Type B pancreatic cell (in vitro differentiated cells): ENCODE measurements around the gene BTK. TPM values are rescaled to one million over a fixed set of nuclear protein-coding genes. Genes with fewer than 3 reads are reported as not detected.

ENCODE experiments used
- DNase-seq: peaks from one replicate; pipeline ENCODE4 v3.0.0; 2021; ENCODE audit warnings: mixed read lengths; ENCODE audit not compliant: unreplicated experiment; ENCODE audit errors: extremely low spot score
- H3K27ac Mint-ChIP-seq: 2 replicates; pipeline ENCODE4 v1.8.0; 2021; ENCODE audit warnings: mild to moderate bottlenecking, mixed read lengths
- H3K27me3 Mint-ChIP-seq: 2 replicates; pipeline ENCODE4 v1.8.0; 2021; ENCODE audit warnings: mixed read lengths
- H3K36me3 Mint-ChIP-seq: 2 replicates; pipeline ENCODE4 v1.8.0; 2021; ENCODE audit warnings: mixed read lengths
- H3K4me1 Mint-ChIP-seq: one replicate; pipeline ENCODE4 v1.8.0; 2021; ENCODE audit warnings: mixed read lengths; ENCODE audit not compliant: unreplicated experiment
- H3K4me3 Mint-ChIP-seq: 2 replicates; pipeline ENCODE4 v1.8.0; 2021; ENCODE audit warnings: mild to moderate bottlenecking, mixed read lengths
- H3K9me3 Mint-ChIP-seq: 2 replicates; pipeline ENCODE4 v1.8.0; 2021; ENCODE audit warnings: mixed read lengths
- long read RNA-seq: library from polyadenylated mRNA; unstranded; transcript quantifications from one replicate; pipeline ENCODE4 v2.0.0, GENCODE V29; 2020
- total RNA-seq: library from RNA; stranded (reverse); gene quantifications from 2 replicates; pipeline ENCODE4 v1.2.1, GENCODE V29; 2021; ENCODE audit warnings: low replicate concordance
- TF ChIP-seq, protein P1 (sequence below): fragments of 200-600 bp; sonication (generic); conservative IDR thresholded peaks from 2 replicates; pipeline ENCODE4 v1.5.0; 2021; ENCODE audit warnings: antibody characterized with exemption, mild to moderate bottlenecking

Gene BTK
- 0.34 and 0.38 TPM in 2 replicates for total RNA-seq
- long read RNA-seq, result 0 reads

DNA sequence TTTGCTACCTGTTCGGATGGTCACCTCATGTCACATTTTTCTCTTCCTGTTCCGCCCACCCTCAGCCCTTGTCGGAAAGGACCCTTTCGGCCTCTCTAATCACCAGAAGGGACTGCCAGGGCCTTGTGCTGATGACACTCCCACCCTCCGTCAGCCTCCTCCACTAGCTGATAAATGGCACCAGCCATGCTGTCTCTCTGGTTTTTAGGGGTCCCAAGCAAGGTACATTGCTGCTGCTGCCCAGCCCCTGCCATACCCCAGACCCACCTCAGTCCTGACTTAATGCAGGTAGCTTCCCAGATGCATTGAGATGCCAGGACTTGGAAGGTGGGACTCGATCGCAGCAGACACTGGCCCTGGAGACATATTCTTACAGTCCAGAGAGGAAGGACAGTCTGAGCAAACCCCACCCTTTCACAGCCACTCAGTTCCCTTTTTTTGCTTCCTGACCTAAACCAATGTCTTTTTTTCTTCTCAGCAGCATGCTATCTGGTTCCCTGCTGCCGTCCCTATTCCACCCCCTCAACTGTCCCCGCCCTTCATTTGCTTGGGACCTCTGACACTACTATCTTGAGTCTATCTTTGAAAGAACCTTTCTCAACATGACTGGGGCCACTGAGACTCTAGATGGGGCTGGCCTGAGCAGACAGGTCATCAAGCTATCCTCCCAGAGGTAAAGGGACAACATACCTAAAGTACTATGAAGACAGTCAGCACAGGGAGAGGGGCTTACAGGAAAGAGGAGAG lies at the start of gene BTK:
Gene BTK, minus strand, starts transcription at position 397 of the 747 bp plus-strand sequence. CDS start 10,907 bp downstream, outside the sequence.
- H3K9me3 Mint-ChIP-seq, result no peaks in the 10 kb centered on the region
- no peak for DNase-seq
- H3K4me3 Mint-ChIP-seq, result no peak within 1 kb of the TSS
- TF ChIP-seq, protein P1, sequence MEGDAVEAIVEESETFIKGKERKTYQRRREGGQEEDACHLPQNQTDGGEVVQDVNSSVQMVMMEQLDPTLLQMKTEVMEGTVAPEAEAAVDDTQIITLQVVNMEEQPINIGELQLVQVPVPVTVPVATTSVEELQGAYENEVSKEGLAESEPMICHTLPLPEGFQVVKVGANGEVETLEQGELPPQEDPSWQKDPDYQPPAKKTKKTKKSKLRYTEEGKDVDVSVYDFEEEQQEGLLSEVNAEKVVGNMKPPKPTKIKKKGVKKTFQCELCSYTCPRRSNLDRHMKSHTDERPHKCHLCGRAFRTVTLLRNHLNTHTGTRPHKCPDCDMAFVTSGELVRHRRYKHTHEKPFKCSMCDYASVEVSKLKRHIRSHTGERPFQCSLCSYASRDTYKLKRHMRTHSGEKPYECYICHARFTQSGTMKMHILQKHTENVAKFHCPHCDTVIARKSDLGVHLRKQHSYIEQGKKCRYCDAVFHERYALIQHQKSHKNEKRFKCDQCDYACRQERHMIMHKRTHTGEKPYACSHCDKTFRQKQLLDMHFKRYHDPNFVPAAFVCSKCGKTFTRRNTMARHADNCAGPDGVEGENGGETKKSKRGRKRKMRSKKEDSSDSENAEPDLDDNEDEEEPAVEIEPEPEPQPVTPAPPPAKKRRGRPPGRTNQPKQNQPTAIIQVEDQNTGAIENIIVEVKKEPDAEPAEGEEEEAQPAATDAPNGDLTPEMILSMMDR, result no peak
- H3K36me3 Mint-ChIP-seq, result peaks cover 2% of the 10 kb centered on the region
- H3K27me3 Mint-ChIP-seq, result no peaks in the 10 kb centered on the region
- no peak within 1 kb of the TSS for H3K27ac Mint-ChIP-seq
- no peaks in the 10 kb centered on the region for H3K4me1 Mint-ChIP-seq

DNA sequence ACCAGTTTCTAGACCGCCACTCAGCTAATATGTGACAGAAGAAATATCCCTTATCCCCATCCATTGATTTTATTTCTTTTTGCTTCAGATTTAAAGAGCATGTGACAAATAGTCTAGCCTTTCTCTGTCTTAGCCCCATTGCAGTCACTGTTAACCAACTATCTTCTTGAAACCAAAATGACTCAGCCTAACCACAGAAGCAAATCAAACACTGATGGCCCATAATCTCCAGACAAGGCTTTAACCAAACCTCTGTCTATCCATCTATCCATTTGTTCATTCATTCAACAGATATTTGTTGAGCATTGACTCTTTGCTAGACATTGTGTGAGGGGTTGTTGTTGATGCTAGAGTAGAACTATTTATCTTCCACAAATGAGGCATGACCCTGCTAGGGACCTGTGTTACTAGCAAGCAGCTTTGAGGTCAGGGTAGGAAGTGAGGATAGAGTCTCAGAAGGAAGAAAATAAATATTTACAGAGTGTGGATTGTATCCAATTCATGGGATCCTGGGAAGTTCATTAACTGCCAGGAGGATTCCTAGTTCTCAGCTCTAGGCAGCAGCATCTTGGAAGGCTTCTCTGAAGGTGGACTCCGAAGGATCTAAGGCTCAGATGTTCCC lies 44.6 kb upstream of the BTK start:
- Mint-ChIP-seq H3K4me3 (no peak overlapping the region), H3K4me1 (no peaks in the 10 kb centered on the region), H3K27ac (no peak overlapping the region), H3K9me3 (no peaks in the 10 kb centered on the region), H3K36me3 (peaks cover 20% of the 10 kb centered on the region), H3K27me3 (no peaks in the 10 kb centered on the region)
- TF ChIP-seq, protein P1, result no peak
- no peak for DNase-seq

DNA sequence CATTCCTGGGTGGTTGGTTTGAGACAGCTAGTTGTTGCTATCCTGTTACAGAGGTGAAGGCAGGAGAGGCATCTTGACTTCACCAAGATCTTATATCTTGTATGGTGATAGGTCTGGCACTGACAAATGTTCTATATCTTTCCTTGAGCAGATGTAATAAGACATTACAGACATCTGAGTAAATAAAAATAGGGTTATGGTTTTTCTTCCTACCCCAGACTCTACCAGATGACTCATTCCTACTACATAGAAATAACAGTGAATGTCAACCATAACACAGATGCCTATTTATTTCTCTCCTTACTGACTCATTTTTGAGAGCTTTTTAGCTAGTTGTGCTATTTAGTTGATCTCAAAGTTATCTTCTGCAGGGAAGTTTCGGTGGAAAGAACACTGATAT lies 43.9 kb upstream of the BTK start:
- no peaks in the 10 kb centered on the region for H3K4me1 Mint-ChIP-seq
- H3K9me3 Mint-ChIP-seq, result no peaks in the 10 kb centered on the region
- no peak overlapping the region for H3K27ac Mint-ChIP-seq
- no peaks in the 10 kb centered on the region for H3K27me3 Mint-ChIP-seq
- TF ChIP-seq, protein P1, result no peak
- peaks cover 22% of the 10 kb centered on the region for H3K36me3 Mint-ChIP-seq
- H3K4me3 Mint-ChIP-seq, result no peak overlapping the region
- no peak for DNase-seq

DNA sequence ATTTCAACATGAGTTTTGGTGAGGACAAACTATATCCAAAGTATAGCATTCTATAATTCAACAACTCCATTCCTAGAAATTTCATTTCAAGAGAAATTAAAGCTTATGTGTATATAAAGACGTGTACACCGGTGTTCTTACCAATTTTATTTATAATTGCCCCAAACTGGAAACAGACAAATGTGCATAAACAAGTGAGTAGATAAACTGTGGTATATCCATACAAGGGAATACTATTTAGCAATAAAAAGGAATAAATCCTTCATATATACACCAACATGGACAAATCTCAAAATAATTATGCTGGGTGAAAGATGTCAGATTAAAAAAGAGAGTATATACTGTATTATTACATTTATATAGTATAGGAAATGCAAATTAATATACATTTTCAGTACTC lies 42.0 kb upstream of the BTK start:
- TF ChIP-seq, protein P1, result no peak
- no peak for DNase-seq
- H3K27ac Mint-ChIP-seq, result no peak overlapping the region
- no peak overlapping the region for H3K4me3 Mint-ChIP-seq
- peaks cover 27% of the 10 kb centered on the region for H3K36me3 Mint-ChIP-seq
- H3K27me3 Mint-ChIP-seq, result no peaks in the 10 kb centered on the region
- H3K9me3 Mint-ChIP-seq, result no peaks in the 10 kb centered on the region
- no peaks in the 10 kb centered on the region for H3K4me1 Mint-ChIP-seq

DNA sequence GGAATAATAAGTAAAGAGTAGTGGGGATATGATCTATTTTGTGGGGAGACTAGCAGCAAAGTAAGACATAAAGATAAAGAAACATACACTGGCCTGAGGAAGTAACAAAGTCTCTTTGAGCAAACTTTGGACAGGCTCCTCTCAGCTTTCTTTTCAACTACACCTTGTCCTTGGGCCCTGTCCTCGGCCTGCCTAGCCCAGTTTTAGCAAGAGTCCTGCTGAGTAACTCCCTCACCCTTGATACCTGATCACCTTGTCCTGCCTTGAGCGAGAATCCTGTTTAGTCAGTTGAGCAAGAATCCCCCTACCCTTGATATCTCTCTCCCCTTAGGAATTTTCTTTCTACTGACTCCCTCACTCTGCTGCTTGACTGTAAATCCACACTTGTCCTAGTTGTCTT lies 33.5 kb upstream of the BTK start:
- Mint-ChIP-seq H3K9me3 (no peaks in the 10 kb centered on the region), H3K36me3 (peaks cover 4% of the 10 kb centered on the region), H3K4me3 (peak overlapping the region; percentile 93), H3K4me1 (peaks cover 20% of the 10 kb centered on the region), H3K27ac (peak overlapping the region; percentile 85), H3K27me3 (no peaks in the 10 kb centered on the region)
- TF ChIP-seq, protein P1, result no peak
- no peak for DNase-seq
